SU-DHL-6 (cell line): Measurements from ENCODE around the gene WDR93.

Experiments
- H2AFZ ChIP-seq: fragments of 200-600 bp; sonication (generic); 2 replicates; pipeline ENCODE4 v1.6.1; 2014; ENCODE audit warnings: low read depth, mild to moderate bottlenecking, moderate library complexity, mixed read lengths, antibody characterized with exemption, low read length; ENCODE audit not compliant: severe bottlenecking
- H3F3A ChIP-seq: fragments of 200-600 bp; shearing (Covaris generic); 2 replicates; pipeline ENCODE4 v1.6.0; 2016; ENCODE audit warnings: antibody characterized with exemption, mild to moderate bottlenecking; ENCODE audit not compliant: insufficient read depth
- H3K27ac ChIP-seq: fragments of 200-600 bp; sonication (generic); 2 replicates; pipeline ENCODE4 v1.5.1; 2016; ENCODE audit warnings: low read depth, mild to moderate bottlenecking, low read length, moderate library complexity, mixed read lengths
- H3K27me3 ChIP-seq: fragments of 200-600 bp; sonication (generic), shearing (Covaris generic); 2 replicates; pipeline ENCODE4 v1.6.0; 2014; ENCODE audit warnings: mild to moderate bottlenecking, low read length
- H3K36me3 ChIP-seq: fragments of 200-600 bp; sonication (generic); 2 replicates; pipeline ENCODE4 v1.6.1; 2014; ENCODE audit warnings: mild to moderate bottlenecking, low read length, mixed read lengths
- H3K4me2 ChIP-seq: fragments of 300-600, 200-600 bp; shearing (Covaris generic), sonication (generic); 2 replicates; pipeline ENCODE4 v1.6.0; 2014; ENCODE audit warnings: low read length, low read depth, mild to moderate bottlenecking; ENCODE audit not compliant: poor library complexity, severe bottlenecking
- H3K4me3 ChIP-seq: fragments of 200-600 bp; sonication (generic); 2 replicates; pipeline ENCODE4 v1.5.1; 2014; ENCODE audit warnings: antibody characterized with exemption, low read length, mild to moderate bottlenecking, mixed read lengths; ENCODE audit not compliant: insufficient read depth, poor library complexity, severe bottlenecking
- H3K79me2 ChIP-seq: fragments of 200-600 bp; sonication (generic); 2 replicates; pipeline ENCODE4 v1.6.1; 2014; ENCODE audit warnings: mild to moderate bottlenecking, low read length, moderate library complexity; ENCODE audit not compliant: insufficient read depth
- H3K9ac ChIP-seq: fragments of 200-600 bp; sonication (generic); 2 replicates; pipeline ENCODE4 v1.7.0; 2014; ENCODE audit warnings: mild to moderate bottlenecking, low read length
- H3K9me2 ChIP-seq: fragments of 200-600 bp; sonication (generic); replicated peaks from 2 replicates; pipeline ENCODE4 v1.6.1; 2014; ENCODE audit warnings: low read length; ENCODE audit not compliant: insufficient read depth
- H3K9me3 ChIP-seq: fragments of 200-600 bp; sonication (generic); 2 replicates; pipeline ENCODE4 v1.6.1; 2014; ENCODE audit warnings: low read length, mixed read lengths; ENCODE audit not compliant: insufficient read depth
- H4K20me1 ChIP-seq: fragments of 200-600 bp; sonication (generic); 2 replicates; pipeline ENCODE4 v1.6.1; 2014; ENCODE audit warnings: low read depth, mild to moderate bottlenecking, antibody characterized with exemption, low read length, moderate library complexity, mixed read lengths
- EZH2phosphoT487 ChIP-seq: fragments of 200-600 bp; sonication (generic), shearing (Covaris generic); conservative IDR thresholded peaks from 2 replicates; pipeline ENCODE4 v1.6.1; 2018; ENCODE audit warnings: mild to moderate bottlenecking, antibody characterized with exemption, low read length, moderate library complexity, mixed read lengths
- TF ChIP-seq, protein P1 (sequence below): fragments of 200-600 bp; sonication (generic); IDR thresholded peaks from one replicate; pipeline ENCODE4 v1.5.1; 2017; ENCODE audit warnings: antibody characterized with exemption, mild to moderate bottlenecking, low read length, moderate library complexity; ENCODE audit not compliant: insufficient read depth, poor library complexity, severe bottlenecking

Gene WDR93

DNA sequence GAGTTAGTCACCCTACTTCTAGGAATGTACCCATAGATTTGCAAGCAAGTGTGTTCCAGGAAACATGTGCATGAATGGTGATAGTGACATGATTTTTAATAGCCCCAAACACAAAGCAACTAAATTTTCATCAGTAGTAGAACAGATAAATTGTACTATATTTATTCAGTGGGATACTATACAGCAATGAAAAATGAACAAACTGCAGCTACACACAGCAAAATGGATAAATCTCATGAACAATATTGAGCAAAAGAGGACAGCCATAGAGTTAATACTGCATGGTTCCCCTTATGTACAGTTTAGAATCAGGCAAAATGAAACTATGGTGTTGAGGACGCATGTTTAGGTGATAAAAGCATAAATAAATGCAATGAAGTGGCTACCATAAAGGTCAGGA, 34.5 kb downstream of the WDR93 start:
- TF ChIP-seq, protein P1, sequence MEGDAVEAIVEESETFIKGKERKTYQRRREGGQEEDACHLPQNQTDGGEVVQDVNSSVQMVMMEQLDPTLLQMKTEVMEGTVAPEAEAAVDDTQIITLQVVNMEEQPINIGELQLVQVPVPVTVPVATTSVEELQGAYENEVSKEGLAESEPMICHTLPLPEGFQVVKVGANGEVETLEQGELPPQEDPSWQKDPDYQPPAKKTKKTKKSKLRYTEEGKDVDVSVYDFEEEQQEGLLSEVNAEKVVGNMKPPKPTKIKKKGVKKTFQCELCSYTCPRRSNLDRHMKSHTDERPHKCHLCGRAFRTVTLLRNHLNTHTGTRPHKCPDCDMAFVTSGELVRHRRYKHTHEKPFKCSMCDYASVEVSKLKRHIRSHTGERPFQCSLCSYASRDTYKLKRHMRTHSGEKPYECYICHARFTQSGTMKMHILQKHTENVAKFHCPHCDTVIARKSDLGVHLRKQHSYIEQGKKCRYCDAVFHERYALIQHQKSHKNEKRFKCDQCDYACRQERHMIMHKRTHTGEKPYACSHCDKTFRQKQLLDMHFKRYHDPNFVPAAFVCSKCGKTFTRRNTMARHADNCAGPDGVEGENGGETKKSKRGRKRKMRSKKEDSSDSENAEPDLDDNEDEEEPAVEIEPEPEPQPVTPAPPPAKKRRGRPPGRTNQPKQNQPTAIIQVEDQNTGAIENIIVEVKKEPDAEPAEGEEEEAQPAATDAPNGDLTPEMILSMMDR: no peak
- TF ChIP-seq EZH2phosphoT487: no peak
- no peak overlapping the region for H3K9ac ChIP-seq
- H3F3A ChIP-seq: no peaks in the 10 kb centered on the region
- H3K4me3 ChIP-seq: no peak overlapping the region
- no peak overlapping the region for H3K4me2 ChIP-seq
- no peak overlapping the region for H3K27ac ChIP-seq
- no peaks in the 10 kb centered on the region for H3K79me2 ChIP-seq
- H3K9me2 ChIP-seq: no peaks in the 10 kb centered on the region
- no peak overlapping the region for H2AFZ ChIP-seq
- no peaks in the 10 kb centered on the region for H3K27me3 ChIP-seq
- H4K20me1 ChIP-seq: no peaks in the 10 kb centered on the region
- no peaks in the 10 kb centered on the region; the same call in 1 of the 2 replicates for H3K36me3 ChIP-seq
- no peaks in the 10 kb centered on the region for H3K9me3 ChIP-seq

DNA sequence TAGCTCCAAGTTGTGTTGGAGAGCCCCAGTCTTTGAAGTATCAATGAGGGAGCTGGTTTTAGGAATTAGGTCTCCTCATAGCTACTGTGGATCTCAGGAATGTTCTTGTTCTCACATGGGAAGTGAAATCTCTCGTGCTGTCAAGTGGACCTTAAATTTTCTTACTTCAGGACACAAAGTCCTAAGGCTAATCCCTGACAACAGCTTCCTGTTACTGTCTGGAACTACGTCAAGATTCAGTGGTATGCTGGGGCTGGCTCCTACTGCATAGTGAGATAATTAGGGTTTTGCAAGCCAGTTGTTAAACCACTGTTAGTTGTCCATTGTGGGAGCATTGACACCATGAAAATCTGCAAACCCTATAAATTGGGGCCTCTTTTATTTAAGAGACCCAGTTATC, 37.6 kb downstream of the WDR93 start:
- Histone ChIP-seq H3K79me2 (no peaks in the 10 kb centered on the region), H3K9me3 (no peaks in the 10 kb centered on the region), H3K9ac (no peak overlapping the region), H3K27ac (no peak overlapping the region), H3K36me3 (no peaks in the 10 kb centered on the region; the same call in 1 of the 2 replicates), H4K20me1 (no peaks in the 10 kb centered on the region), H3K4me3 (no peak overlapping the region), H2AFZ (no peak overlapping the region), H3K27me3 (no peaks in the 10 kb centered on the region), H3K9me2 (no peaks in the 10 kb centered on the region), H3F3A (no peaks in the 10 kb centered on the region), H3K4me2 (no peak overlapping the region)
- TF ChIP-seq, protein P1: no peak
- TF ChIP-seq EZH2phosphoT487: no peak

DNA sequence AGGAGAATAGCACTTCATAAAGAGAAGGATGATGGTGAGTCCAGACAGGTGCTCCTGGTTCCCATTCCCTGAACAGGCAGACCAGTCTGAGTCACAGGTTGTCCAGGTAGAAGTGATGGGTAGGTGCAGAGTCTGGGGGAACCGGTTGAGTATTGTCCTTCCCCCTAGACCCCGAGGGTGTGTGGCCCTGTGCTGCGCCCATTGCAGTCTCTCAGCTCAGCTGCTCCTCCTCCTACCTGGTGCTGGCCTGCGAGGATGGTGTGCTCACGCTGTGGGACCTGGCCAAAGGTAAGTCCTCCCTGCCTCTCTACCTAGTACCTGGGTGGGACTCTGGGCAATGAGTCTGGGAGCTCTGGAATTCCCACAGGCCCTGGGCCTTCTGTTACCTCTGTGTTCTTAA, 40.7 kb downstream of the WDR93 start:
- Histone ChIP-seq H2AFZ (no peak overlapping the region), H4K20me1 (no peaks in the 10 kb centered on the region), H3K9me2 (no peaks in the 10 kb centered on the region), H3K27me3 (no peaks in the 10 kb centered on the region), H3K79me2 (no peaks in the 10 kb centered on the region), H3K36me3 (no peaks in the 10 kb centered on the region), H3F3A (no peaks in the 10 kb centered on the region), H3K4me3 (no peak overlapping the region), H3K27ac (no peak overlapping the region), H3K9ac (no peak overlapping the region), H3K9me3 (no peaks in the 10 kb centered on the region), H3K4me2 (no peak overlapping the region)
- TF ChIP-seq EZH2phosphoT487: no peak
- TF ChIP-seq, protein P1: no peak
